Transverse colon (tissue), 4 donors: Measurements from ENCODE around the gene DEDD2.

Experiments
- CTCF ChIP-seq, 5 experiments: fragments of 200-600 bp in 3 of 5; fragments of 450-650 bp in 2 of 5; sonication (generic) in 3 of 5; IDR thresholded peaks; 1 replicate in 2 of 5; 2 replicates in 3 of 5; pipeline ENCODE4 v1.5.1; 2016 to 2017; ENCODE audit warnings: antibody characterized with exemption in 5 of 5, inconsistent platforms in 3 of 5, mild to moderate bottlenecking in 2 of 5, moderate library complexity in 1 of 5
- POLR2A ChIP-seq: fragments of 450-650 bp; IDR thresholded peaks from one replicate; pipeline ENCODE4 v1.6.1; 2016; ENCODE audit warnings: antibody characterized with exemption, mild to moderate bottlenecking, moderate library complexity
- POLR2AphosphoS5 ChIP-seq, 3 donors: sonication (generic); formaldehyde crosslinking; IDR thresholded peaks; one replicate each; pipeline ENCODE4 v1.6.1; 2016; ENCODE audit warnings: antibody characterized with exemption in 3 of 3

- no peak for TF ChIP-seq CTCF (IDR thresholded peaks at IDR 0.05)
- no peak for TF ChIP-seq POLR2A
- no peak for TF ChIP-seq POLR2AphosphoS5 (IDR thresholded peaks at IDR 0.05)
These were observed 17.3 kb downstream of the DEDD2 start for GRCh38 chr19:42200116-42200715.
